ENCODE data around the gene OR4D5. TPM values are rescaled to one million over a fixed set of nuclear protein-coding genes. Genes with fewer than 3 reads are reported as not detected.

Gene OR4D5
- total RNA-seq, 2 donors from 2014 or later = not detected

GRCh38 chr11:123956752-123957151 lies 17.3 kb downstream of the OR4D5 start:
- DNase-seq (ENCODE audit: low spot score) = no peak
- Histone ChIP-seq H3K9me3 (peaks cover 0 to 11% of the 10 kb centered on the region in 2 donors), H3K36me3 (no peaks in the 10 kb centered on the region), H3K4me3 (no peak overlapping the region), H3K27me3 (no peaks in the 10 kb centered on the region), H3K27ac (no peak overlapping the region), H3K4me1 (no peaks in the 10 kb centered on the region)
- TF ChIP-seq CTCF (IDR thresholded peaks at IDR 0.05) = no peak

- Histone ChIP-seq H3K4me3 (no peak overlapping the region), H3K27ac (no peak overlapping the region), H3K36me3 (no peaks in the 10 kb centered on the region), H3K27me3 (no peaks in the 10 kb centered on the region), H3K4me1 (no peaks in the 10 kb centered on the region), H3K9me3 (peaks cover 0 to 8% of the 10 kb centered on the region in 2 donors)
- no peak for DNase-seq (ENCODE audit: low spot score)
- TF ChIP-seq CTCF (IDR thresholded peaks at IDR 0.05) = no peak
These were observed 34.4 kb downstream of the OR4D5 start for GRCh38 chr11:123973816-123974215.

- DNase-seq (ENCODE audit: low spot score) = no peak
These were observed 37.5 kb downstream of the OR4D5 start for GRCh38 chr11:123976770-123977560.

GRCh38 chr11:123977731-123978347 lies 38.4 kb downstream of the OR4D5 start, which contains the start of gene OR10S1:
TSS of gene OR10S1 (minus strand) at chr11:123977781. CDS start at chr11:123977664, 117 bp downstream.
- TF ChIP-seq CTCF (IDR thresholded peaks at IDR 0.05) = no peak
- DNase-seq (ENCODE audit: low spot score) = no peak
- Histone ChIP-seq H3K9me3 (no peaks in the 10 kb centered on the region), H3K36me3 (no peaks in the 10 kb centered on the region), H3K27me3 (no peaks in the 10 kb centered on the region), H3K4me3 (no peak within 1 kb of the TSS), H3K4me1 (no peaks in the 10 kb centered on the region), H3K27ac (no peak within 1 kb of the TSS)

More at GRCh38 chr11:123976770-123977560, 37.5 kb downstream of the OR4D5 start:
- no peaks in the 10 kb centered on the region for H3K27me3 ChIP-seq
- H3K36me3 ChIP-seq = no peaks in the 10 kb centered on the region
- H3K27ac ChIP-seq = no peak overlapping the region
- H3K4me1 ChIP-seq = no peaks in the 10 kb centered on the region
- no peaks in the 10 kb centered on the region for H3K9me3 ChIP-seq
- H3K4me3 ChIP-seq = no peak overlapping the region
- TF ChIP-seq CTCF (IDR thresholded peaks at IDR 0.05) = no peak

- Histone ChIP-seq H3K9me3 (no peaks in the 10 kb centered on the region), H3K27ac (no peak overlapping the region), H3K4me1 (no peaks in the 10 kb centered on the region), H3K27me3 (no peaks in the 10 kb centered on the region), H3K4me3 (no peak overlapping the region), H3K36me3 (no peaks in the 10 kb centered on the region)
- TF ChIP-seq CTCF (IDR thresholded peaks at IDR 0.05) = no peak
- no peak for DNase-seq (ENCODE audit: low spot score)
These were observed 39.9 kb downstream of the OR4D5 start for GRCh38 chr11:123979311-123979710.

Other genes with a start within 250 kb of the OR4D5 start
- 1 to 10 TPM; 1.9 to 4.1 TPM for gene ZNF202, start 198.0 kb upstream of the OR4D5 start, total RNA-seq
- gene OR6X1, start 185.1 kb upstream of the OR4D5 start, total RNA-seq = not detected
- not detected for gene OR6M1, start 133.3 kb upstream of the OR4D5 start, total RNA-seq
- gene TMEM225, start 53.9 kb upstream of the OR4D5 start, total RNA-seq = not detected
- not detected for gene OR8D4, start 37.5 kb upstream of the OR4D5 start, total RNA-seq
- gene OR6T1, start 4.2 kb downstream of the OR4D5 start, total RNA-seq = not detected
- gene OR10S1, start 38.2 kb downstream of the OR4D5 start, total RNA-seq = not detected
- not detected for gene OR10G6, start 55.5 kb downstream of the OR4D5 start, total RNA-seq
- not detected for gene OR10G4, start 73.4 kb downstream of the OR4D5 start, total RNA-seq
- under 1 TPM in 1 of 2 donors, not detected in 1; 0.74 TPM for gene OR10G9, start 83.4 kb downstream of the OR4D5 start, total RNA-seq
- not detected for gene OR10G8, start 87.2 kb downstream of the OR4D5 start, total RNA-seq
- gene OR10G7, start 101.7 kb downstream of the OR4D5 start, total RNA-seq = not detected
- gene VWA5A, start 175.8 kb downstream of the OR4D5 start, total RNA-seq = 1 to 10 TPM; 2.6 to 6.9 TPM
- gene OR10D3, start 243.7 kb downstream of the OR4D5 start, total RNA-seq = not detected